HepG2 (cell line): ENCODE measurements around the gene EYA4. TPM values are rescaled to one million over a fixed set of nuclear protein-coding genes. Genes with fewer than 3 reads are reported as not detected.

Experiments
- ATAC-seq: fragments of 200-7000 bp; cut with Tn5 transposase; 3 replicates; pipeline ENCODE4 v1.9.1; 2020; ENCODE audit warnings: mild to moderate bottlenecking, moderate library complexity
- BruUV-seq: library from RNA; stranded (reverse); fragments of 400-500 nt; replicated peaks from 2 replicates; lab custom pipeline; 2021; lab: Mats Ljungman, UMichigan
- CTCF ChIA-PET: fragments of 300-600 bp; formaldehyde crosslinking; extraction: SDS; loops from one replicate; lab custom pipeline; 2021; ENCODE audit warnings: low total read pairs, inconsistent platforms, low intra/inter-chr PET ratio; lab: Yijun Ruan, JAX
- POLR2A ChIA-PET: fragments of 350-600 bp; sonication (Branson Sonifier 250); formaldehyde crosslinking; loops from one replicate; lab custom pipeline; 2020; ENCODE audit warnings: antibody characterized with exemption, inconsistent platforms; lab: Yijun Ruan, JAX
- DNase-seq: peaks from one replicate; pipeline ENCODE4 v3.0.0-alpha.2; 2015; ENCODE audit warnings: low spot score
- FAIRE-seq: peaks from 3 replicates; lab custom pipeline; 2011; peaks lifted over from hg19 to GRCh38; lab: Jason Lieb, UNC
- H2AFZ ChIP-seq: one replicate; pipeline ENCODE4 v1.6.1; 2011; ENCODE audit warnings: low read length, inconsistent platforms
- H3K27ac ChIP-seq: fragments of 300-600 bp; 3 replicates; pipeline ENCODE4 v1.8.0; 2011; ENCODE audit warnings: mixed run types, mild to moderate bottlenecking, mixed read lengths, low read length, inconsistent platforms; ENCODE audit not compliant: insufficient read depth; ENCODE audit errors: extremely low read length
- H3K27me3 ChIP-seq, 2 experiments: fragments of 200-600 bp in 1 of 2; 2 replicates in 1 of 2; 3 replicates in 1 of 2; pipeline versions ENCODE4 v1.6.0 to v1.8.0; 2011; ENCODE audit warnings: low read length in 2 of 2, mild to moderate bottlenecking in 2 of 2, moderate library complexity in 2 of 2, inconsistent platforms in 1 of 2; ENCODE audit not compliant: insufficient read depth in 2 of 2, control insufficient read depth in 1 of 2
- H3K36me3 ChIP-seq, 2 experiments: fragments of 200-600 bp in 1 of 2; replicated peaks in 1 of 2; 2 replicates in 1 of 2; 3 replicates in 1 of 2; pipeline versions ENCODE4 v1.5.1 to v1.8.0; 2011; ENCODE audit warnings: low read length in 2 of 2, inconsistent platforms in 1 of 2; ENCODE audit not compliant: insufficient read depth in 2 of 2, control insufficient read depth in 1 of 2
- H3K4me1 ChIP-seq: 2 replicates; pipeline ENCODE4 v1.5.1; 2012; ENCODE audit warnings: low read length, inconsistent platforms; ENCODE audit not compliant: insufficient read depth
- H3K4me2 ChIP-seq: 2 replicates; pipeline ENCODE4 v1.6.0; 2011; ENCODE audit warnings: low read depth, low read length, inconsistent platforms
- H3K4me3 ChIP-seq, 3 experiments: fragments of 200-600 bp in 1 of 3; sonication (generic), shearing (Covaris generic) in 1 of 3; replicated peaks in 1 of 3; 2 replicates each; pipeline ENCODE4 v1.5.1; 2011 to 2016; ENCODE audit warnings: low read length in 3 of 3, inconsistent platforms in 2 of 3, low read depth in 2 of 3, mild to moderate bottlenecking in 2 of 3, control low read depth in 1 of 3, mixed read lengths in 1 of 3; ENCODE audit not compliant: insufficient read depth in 1 of 3
- H3K79me2 ChIP-seq: one replicate; pipeline ENCODE4 v1.6.1; 2011; ENCODE audit warnings: low read length, inconsistent platforms; ENCODE audit not compliant: insufficient read depth
- H3K9ac ChIP-seq: 2 replicates; pipeline ENCODE4 v1.6.0; 2011; ENCODE audit warnings: mild to moderate bottlenecking, low read depth, low read length, inconsistent platforms; ENCODE audit not compliant: insufficient read depth
- H3K9me3 ChIP-seq: 2 replicates; pipeline ENCODE4 v1.5.1; 2012; ENCODE audit warnings: mild to moderate bottlenecking, low read length
- H4K20me1 ChIP-seq: 2 replicates; pipeline ENCODE4 v1.6.0; 2011; ENCODE audit warnings: inconsistent platforms, mild to moderate bottlenecking, low read length, moderate library complexity; ENCODE audit not compliant: insufficient read depth
- DPF2 ChIP-seq: sonication (generic); formaldehyde crosslinking; IDR thresholded peaks from 2 replicates; pipeline ENCODE4 v1.4.0; 2020; ENCODE audit warnings: mild to moderate bottlenecking, low read depth, missing genetic modification reagents, borderline replicate concordance
- DR1 ChIP-seq: sonication (generic); formaldehyde crosslinking; IDR thresholded peaks from 2 replicates; pipeline ENCODE4 v1.8.0; 2021; ENCODE audit warnings: mild to moderate bottlenecking, missing genetic modification reagents, inconsistent platforms
- HDAC1 ChIP-seq: sonication (generic); formaldehyde crosslinking; IDR thresholded peaks from 2 replicates; pipeline ENCODE4 v1.5.1; 2020; ENCODE audit warnings: mild to moderate bottlenecking, missing genetic modification reagents
- HDAC6 ChIP-seq: fragments of 200-600 bp; sonication (generic); IDR thresholded peaks from 2 replicates; pipeline ENCODE4 v1.7.0; 2017; ENCODE audit warnings: mild to moderate bottlenecking, antibody characterized with exemption, low read length, low read depth
- HNRNPL ChIP-seq: fragments of 200-400 bp; formaldehyde crosslinking; IDR thresholded peaks from 2 replicates; pipeline ENCODE4 v1.6.1; 2017; ENCODE audit warnings: mild to moderate bottlenecking, low read depth, low read length
- KAT8 ChIP-seq: IDR thresholded peaks from 2 replicates; pipeline ENCODE4 v1.6.1; 2016; ENCODE audit warnings: missing genetic modification reagents, missing compliant biosample characterization
- KDM1A ChIP-seq: IDR thresholded peaks from 2 replicates; pipeline ENCODE4 v1.6.1; 2016; ENCODE audit warnings: missing compliant biosample characterization
- KLF12 ChIP-seq: sonication (generic); formaldehyde crosslinking; IDR thresholded peaks from 2 replicates; pipeline ENCODE4 v1.4.0; 2020; ENCODE audit warnings: missing genetic modification reagents, borderline replicate concordance
- MYNN ChIP-seq: sonication (generic); formaldehyde crosslinking; IDR thresholded peaks from 2 replicates; pipeline ENCODE4 v1.4.0; 2020; ENCODE audit warnings: mild to moderate bottlenecking, low read depth, missing genetic modification reagents
- TEAD2 ChIP-seq: sonication (generic); formaldehyde crosslinking; IDR thresholded peaks from 2 replicates; pipeline ENCODE4 v1.9.0; 2021; ENCODE audit warnings: missing genetic modification reagents
- XBP1 ChIP-seq: sonication (generic); formaldehyde crosslinking; IDR thresholded peaks from 2 replicates; pipeline ENCODE4 v1.5.0; 2020; ENCODE audit warnings: missing genetic modification reagents
- ZBTB7A ChIP-seq: sonication (generic); formaldehyde crosslinking; IDR thresholded peaks from 2 replicates; pipeline ENCODE4 v1.8.0; 2022; ENCODE audit warnings: mild to moderate bottlenecking, missing genetic modification reagents
- ZNF329 ChIP-seq: sonication (generic); formaldehyde crosslinking; IDR thresholded peaks from 2 replicates; pipeline ENCODE4 v1.9.0; 2021; ENCODE audit warnings: low read depth, mild to moderate bottlenecking, missing genetic modification reagents
- ZNF512B ChIP-seq: sonication (generic); formaldehyde crosslinking; IDR thresholded peaks from 2 replicates; pipeline ENCODE4 v1.5.1; 2020; ENCODE audit warnings: missing genetic modification reagents, mild to moderate bottlenecking, borderline replicate concordance
- ZNF550 ChIP-seq: sonication (generic); formaldehyde crosslinking; IDR thresholded peaks from 2 replicates; pipeline ENCODE4 v1.4.0; 2020; ENCODE audit warnings: mild to moderate bottlenecking, missing genetic modification reagents, borderline replicate concordance
- ZNF768 ChIP-seq: sonication (generic); formaldehyde crosslinking; IDR thresholded peaks from 2 replicates; pipeline ENCODE4 v1.4.0; 2020; ENCODE audit warnings: missing genetic modification reagents
- WGBS: methylation state at CpG from one replicate; pipeline ENCODE4 v1.1.6; 2017; ENCODE audit warnings: low lambda C conversion rate; 5-methylcytosine and 5-hydroxymethylcytosine counted together
- in situ Hi-C: cut with HindIII; loops from 2 replicates; pipeline ENCODE4 v1.10.0; 2017; ENCODE audit warnings: low pct_unique_long_range_greater_than_20kb; ENCODE audit not compliant: extremely low pct_ligation_motif_present
- intact Hi-C: fragments of 100-400 bp; cut with micrococcal nuclease; formaldehyde crosslinking; loops from one replicate; pipeline ENCODE4 v1.10.0; 2022; ENCODE audit not compliant: unreplicated experiment
- polyA plus RNA-seq, 8 experiments: library from polyadenylated mRNA; depleted of rRNA in 3 of 8; stranded (reverse) in 7 of 8; unstranded in 1 of 8; fragments of >200 nt; fragmentation: Illumina TruSeq in 4 of 8; extraction: Trizol in 4 of 8; gene quantifications; 2 replicates each; pipeline versions ENCODE4 v1.2.1 to v1.2.3, GENCODE V29; 2011 to 2016; ENCODE audit warnings: low read depth in 4 of 8, missing spikeins in 1 of 8, mixed read lengths in 1 of 8; ENCODE audit not compliant: insufficient read depth in 1 of 8
- total RNA-seq, 5 experiments: library from RNA; depleted of rRNA; stranded (reverse); fragments of >200 nt; fragmentation: Illumina TruSeq; extraction: Trizol; gene quantifications; 2 replicates each; pipeline ENCODE4 v1.2.3, GENCODE V29; 2016; ENCODE audit warnings: low read depth in 1 of 5
- TF ChIP-seq, protein P1 (sequence below): sonication (generic); formaldehyde crosslinking; IDR thresholded peaks from 2 replicates; pipeline ENCODE4 v1.5.0; 2020; ENCODE audit warnings: mild to moderate bottlenecking, missing genetic modification reagents, moderate library complexity

Gene EYA4
- total and polyA plus RNA-seq, 2 of the 13 experiments (the other 11 are each of a cell fraction or from before 2014, with no cell fraction given), result not detected

DNA sequence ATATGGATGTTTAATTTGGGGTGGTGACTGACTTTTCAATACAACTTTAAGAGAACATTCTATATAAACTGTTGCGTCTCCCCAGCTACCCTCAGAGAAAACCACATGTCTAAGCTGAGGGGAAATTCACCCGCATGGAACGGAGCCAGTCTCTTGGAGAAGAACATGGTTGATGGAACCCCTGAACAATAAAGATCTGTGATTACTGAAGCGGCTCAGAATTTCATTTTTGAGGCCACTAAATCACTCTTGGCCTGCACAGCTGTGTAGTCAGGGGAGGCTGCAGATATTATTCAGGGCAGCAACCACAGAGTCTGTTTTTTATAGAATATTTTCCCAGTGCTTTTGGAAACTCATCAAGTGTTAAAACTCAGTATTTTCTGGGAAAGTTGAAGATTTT, 73.8 kb downstream of the EYA4 start (continued):
- TF ChIP-seq KLF12 (no peak), DPF2 (CRISPR knock-in tag) (no peak), DR1 (CRISPR knock-in tag) (no peak), HDAC6 (no peak), HNRNPL (no peak), ZNF512B (CRISPR knock-in tag) (no peak), ZNF550 (no peak)

- no peak overlapping the region for H3K4me3 ChIP-seq
- ATAC-seq (no peak), DNase-seq (no peak), FAIRE-seq (no peak)
- H3K4me2 ChIP-seq, result no peak overlapping the region
- in situ Hi-C loops, result no loop called here
- TF ChIP-seq KDM1A (no peak), XBP1 (no peak), ZNF329 (CRISPR knock-in tag) (no peak), KAT8 (CRISPR knock-in tag) (no peak), HDAC1 (CRISPR knock-in tag) (no peak), ZNF768 (CRISPR knock-in tag) (no peak), TEAD2 (no peak), MYNN (CRISPR knock-in tag) (no peak), ZBTB7A (CRISPR knock-in tag) (no peak)
- TF ChIP-seq, protein P1, sequence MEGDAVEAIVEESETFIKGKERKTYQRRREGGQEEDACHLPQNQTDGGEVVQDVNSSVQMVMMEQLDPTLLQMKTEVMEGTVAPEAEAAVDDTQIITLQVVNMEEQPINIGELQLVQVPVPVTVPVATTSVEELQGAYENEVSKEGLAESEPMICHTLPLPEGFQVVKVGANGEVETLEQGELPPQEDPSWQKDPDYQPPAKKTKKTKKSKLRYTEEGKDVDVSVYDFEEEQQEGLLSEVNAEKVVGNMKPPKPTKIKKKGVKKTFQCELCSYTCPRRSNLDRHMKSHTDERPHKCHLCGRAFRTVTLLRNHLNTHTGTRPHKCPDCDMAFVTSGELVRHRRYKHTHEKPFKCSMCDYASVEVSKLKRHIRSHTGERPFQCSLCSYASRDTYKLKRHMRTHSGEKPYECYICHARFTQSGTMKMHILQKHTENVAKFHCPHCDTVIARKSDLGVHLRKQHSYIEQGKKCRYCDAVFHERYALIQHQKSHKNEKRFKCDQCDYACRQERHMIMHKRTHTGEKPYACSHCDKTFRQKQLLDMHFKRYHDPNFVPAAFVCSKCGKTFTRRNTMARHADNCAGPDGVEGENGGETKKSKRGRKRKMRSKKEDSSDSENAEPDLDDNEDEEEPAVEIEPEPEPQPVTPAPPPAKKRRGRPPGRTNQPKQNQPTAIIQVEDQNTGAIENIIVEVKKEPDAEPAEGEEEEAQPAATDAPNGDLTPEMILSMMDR (CRISPR knock-in tag), result no peak
- ChIA-PET CTCF (no interaction called here), POLR2A (no interaction called here)
- 32% methylated on average over 5 of the region's 5 CpGs for WGBS
- intact Hi-C loops, result no loop called here
- H3K27ac ChIP-seq, result no peak overlapping the region
- no peaks in the 10 kb centered on the region for H4K20me1 ChIP-seq
- H2AFZ ChIP-seq, result no peak overlapping the region
- H3K79me2 ChIP-seq, result no peaks in the 10 kb centered on the region
- no peaks in the 10 kb centered on the region for H3K27me3 ChIP-seq
- no peaks in the 10 kb centered on the region for H3K36me3 ChIP-seq
- H3K9ac ChIP-seq, result no peak overlapping the region
- BruUV-seq, result no TSS peak
- no peaks in the 10 kb centered on the region for H3K4me1 ChIP-seq
- no peaks in the 10 kb centered on the region for H3K9me3 ChIP-seq
Measured at GRCh38 chr6:133315811-133316210, 74.7 kb downstream of the EYA4 start.
